ENCODE data around the gene C19orf33. TPM values are rescaled to one million over a fixed set of nuclear protein-coding genes. Genes with fewer than 3 reads are reported as not detected.

Gene C19orf33
- total and polyA plus RNA-seq, 9 of the 15 experiments (the other 6 are each of a cell fraction or from before 2014, with no cell fraction given): 3.2 TPM; not detected in 8

DNA sequence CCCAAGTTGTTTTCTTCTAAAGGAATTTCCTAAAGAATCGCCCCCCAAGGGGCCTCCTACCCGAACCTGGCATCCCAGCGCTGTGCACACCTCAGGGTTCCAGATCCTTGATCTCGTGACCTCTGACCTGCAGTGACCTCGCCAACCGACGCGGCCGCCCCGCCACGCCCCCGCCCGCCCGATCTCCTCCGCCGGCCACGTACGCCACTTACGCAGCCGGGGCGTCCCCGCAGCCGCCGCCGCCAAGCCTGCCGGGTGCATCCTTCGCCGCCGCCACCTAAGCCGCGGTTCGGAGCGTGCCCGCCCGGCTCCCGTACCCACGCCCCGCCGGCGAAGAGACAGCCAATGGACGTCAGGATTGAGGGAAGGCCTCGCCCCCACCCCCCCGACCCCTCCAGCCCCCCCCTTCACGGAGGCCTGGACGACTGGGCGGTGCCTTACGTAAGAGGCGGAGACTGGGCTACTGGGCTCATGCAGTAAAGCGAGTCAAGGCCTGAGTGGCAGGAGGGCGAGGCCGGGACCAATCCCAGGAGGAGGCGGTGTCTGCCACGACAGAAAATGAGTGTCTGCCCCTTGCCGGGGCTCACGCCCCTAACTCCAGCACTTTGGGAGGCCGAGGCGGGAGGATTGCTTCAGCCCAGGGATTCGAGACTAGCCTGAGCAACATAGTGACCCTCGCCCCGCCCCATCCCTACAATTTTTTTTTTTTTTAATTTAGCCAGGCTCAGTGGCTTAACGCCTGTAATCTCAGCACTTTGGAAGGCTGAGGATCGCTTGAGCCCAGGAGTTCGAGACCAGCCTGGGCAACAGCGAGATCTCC lies 11.8 kb downstream of the C19orf33 start, which contains the start of gene YIF1B (continued):
- TF ChIP-seq, protein P1, sequence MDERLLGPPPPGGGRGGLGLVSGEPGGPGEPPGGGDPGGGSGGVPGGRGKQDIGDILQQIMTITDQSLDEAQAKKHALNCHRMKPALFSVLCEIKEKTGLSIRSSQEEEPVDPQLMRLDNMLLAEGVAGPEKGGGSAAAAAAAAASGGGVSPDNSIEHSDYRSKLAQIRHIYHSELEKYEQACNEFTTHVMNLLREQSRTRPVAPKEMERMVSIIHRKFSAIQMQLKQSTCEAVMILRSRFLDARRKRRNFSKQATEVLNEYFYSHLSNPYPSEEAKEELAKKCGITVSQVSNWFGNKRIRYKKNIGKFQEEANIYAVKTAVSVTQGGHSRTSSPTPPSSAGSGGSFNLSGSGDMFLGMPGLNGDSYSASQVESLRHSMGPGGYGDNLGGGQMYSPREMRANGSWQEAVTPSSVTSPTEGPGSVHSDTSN (CRISPR knock-in tag; IDR thresholded peaks at IDR 0.05; ENCODE audit: low read depth): peak; percentile 68
- TF ChIP-seq, protein P1 (tag; conservative IDR thresholded peaks at IDR 0.05; ENCODE audit: low read depth): peak; percentile 64
- TF ChIP-seq NR2F6 (CRISPR knock-in tag; IDR thresholded peaks at IDR 0.05): peak; percentile 87
- no peak for TF ChIP-seq STAT5B (CRISPR knock-in tag; IDR thresholded peaks at IDR 0.05)
- TF ChIP-seq TEAD1 (CRISPR knock-in tag; IDR thresholded peaks at IDR 0.05): 0 out of 4 replicates have a peak, but pooled peaks of 1 of the 2 experiments have one; percentile 41
- TF ChIP-seq EWSR1 (IDR thresholded peaks at IDR 0.05; ENCODE audit: borderline replicate concordance, low read depth, partially characterized antibody): no peak
- no peak for TF ChIP-seq ZNF224 (CRISPR knock-in tag; IDR thresholded peaks at IDR 0.05)
- TF ChIP-seq CHD1 (IDR thresholded peaks at IDR 0.05; ENCODE audit: low read length): no peak
- TF ChIP-seq ZZZ3 (IDR thresholded peaks at IDR 0.05): no peak
- TF ChIP-seq UBTF (IDR thresholded peaks at IDR 0.05; ENCODE audit: borderline replicate concordance in 1 of 2, low read depth in 2 of 2, low read length in 2 of 2): 0 out of 4 replicates have a peak, but pooled peaks of 1 of the 2 experiments have one; percentile 40
- 0 out of 4 replicates have a peak, but pooled peaks of 1 of the 2 experiments have one; percentile 51 for TF ChIP-seq SIN3A (IDR thresholded peaks at IDR 0.05; ENCODE audit: borderline replicate concordance in 2 of 2, control insufficient read depth in 1 of 2, low read depth in 2 of 2, low read length in 2 of 2)
- no peak for TF ChIP-seq BRF1 (IDR thresholded peaks at IDR 0.05; ENCODE audit: borderline replicate concordance, extremely low read depth, insufficient read length)
- TF ChIP-seq, protein P2, sequence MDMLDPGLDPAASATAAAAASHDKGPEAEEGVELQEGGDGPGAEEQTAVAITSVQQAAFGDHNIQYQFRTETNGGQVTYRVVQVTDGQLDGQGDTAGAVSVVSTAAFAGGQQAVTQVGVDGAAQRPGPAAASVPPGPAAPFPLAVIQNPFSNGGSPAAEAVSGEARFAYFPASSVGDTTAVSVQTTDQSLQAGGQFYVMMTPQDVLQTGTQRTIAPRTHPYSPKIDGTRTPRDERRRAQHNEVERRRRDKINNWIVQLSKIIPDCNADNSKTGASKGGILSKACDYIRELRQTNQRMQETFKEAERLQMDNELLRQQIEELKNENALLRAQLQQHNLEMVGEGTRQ (CRISPR knock-in tag; IDR thresholded peaks at IDR 0.05): peak; percentile 30; the same call in 1 of the 2 replicates
- TF ChIP-seq SP1 (CRISPR knock-in tag; IDR thresholded peaks at IDR 0.05): peak; percentile 58; the same call in 1 of the 2 replicates
- 0 out of 2 replicates have a peak, but pooled peaks have one; percentile 46 for TF ChIP-seq SMARCA4 (IDR thresholded peaks at IDR 0.05)
- TF ChIP-seq TOE1 (IDR thresholded peaks at IDR 0.05; ENCODE audit: borderline replicate concordance): peak; percentile 74; the same call in 1 of the 2 replicates
- TF ChIP-seq TOE1 (CRISPR knock-in tag; IDR thresholded peaks at IDR 0.05; ENCODE audit: borderline replicate concordance, low read depth): no peak
- TF ChIP-seq MNT (conservative IDR thresholded peaks at IDR 0.05): peak in 1 of 2 experiments; percentile 35; a peak in 3 of 4 replicates

All from K562 (cell line).